Subcutaneous adipose tissue (tissue), 4 donors: ENCODE data around the gene MOG. TPM values are rescaled to one million over a fixed set of nuclear protein-coding genes. Genes with fewer than 3 reads are reported as not detected.

ENCODE experiments used
- CTCF ChIP-seq: fragments of 450-650 bp; IDR thresholded peaks from one replicate; pipeline ENCODE4 v1.5.1; 2016; ENCODE audit warnings: low read depth, mild to moderate bottlenecking, control low read depth, antibody characterized with exemption, moderate library complexity
- total RNA-seq, 4 donors: library from RNA; depleted of rRNA; stranded (reverse); fragments of >200 nt; gene quantifications; one replicate each; pipeline ENCODE4 v1.1.0, GENCODE V29; 2016

Gene MOG
- total RNA-seq, 4 donors from 2014 or later: not detected

GRCh38 chr6:29680904-29681303 lies 24.0 kb downstream of the MOG start, which contains the start of gene ZFP57:
ZFP57 (minus strand) TSS chr6:29681152; CDS start chr6:29677003, 4,149 bp downstream.
- no peak for TF ChIP-seq CTCF

GRCh38 chr6:29681811-29682210 lies 24.9 kb downstream of the MOG start:
- no peak for TF ChIP-seq CTCF

DNA sequence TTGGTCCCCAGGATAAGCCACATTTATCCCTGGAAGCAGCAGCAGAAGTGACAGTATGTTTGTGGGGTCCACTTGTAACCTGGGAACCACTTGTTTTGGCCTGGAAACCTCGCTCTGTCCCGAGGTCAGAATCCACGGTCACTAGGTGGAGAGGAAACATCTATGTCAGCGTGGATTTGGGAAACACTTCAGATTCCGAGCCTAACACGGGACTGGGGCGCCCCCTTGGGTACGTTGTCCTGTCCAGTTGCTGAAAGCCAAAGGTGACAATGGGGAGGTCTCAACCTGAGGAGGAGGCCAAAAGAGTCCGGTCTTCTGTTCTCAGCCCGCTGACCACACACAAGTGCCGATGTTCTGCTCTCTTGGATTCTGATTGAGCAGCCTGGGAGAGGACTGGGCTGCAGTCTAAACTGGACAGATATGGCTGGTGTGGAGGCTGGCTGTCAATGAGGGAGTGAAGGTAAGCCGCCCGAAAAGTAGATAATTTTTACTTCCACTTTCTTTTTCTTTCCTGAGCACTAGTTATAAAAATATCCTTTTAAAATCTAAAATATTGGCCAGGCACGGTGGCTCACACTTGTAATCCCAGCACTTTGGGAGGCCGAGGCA lies 28.9 kb downstream of the MOG start:
- TF ChIP-seq CTCF: no peak

- TF ChIP-seq CTCF: no peak
Observed at GRCh38 chr6:29694637-29695036, 37.7 kb downstream of the MOG start.

GRCh38 chr6:29696147-29697125 lies 39.5 kb downstream of the MOG start:
- no peak for TF ChIP-seq CTCF

DNA sequence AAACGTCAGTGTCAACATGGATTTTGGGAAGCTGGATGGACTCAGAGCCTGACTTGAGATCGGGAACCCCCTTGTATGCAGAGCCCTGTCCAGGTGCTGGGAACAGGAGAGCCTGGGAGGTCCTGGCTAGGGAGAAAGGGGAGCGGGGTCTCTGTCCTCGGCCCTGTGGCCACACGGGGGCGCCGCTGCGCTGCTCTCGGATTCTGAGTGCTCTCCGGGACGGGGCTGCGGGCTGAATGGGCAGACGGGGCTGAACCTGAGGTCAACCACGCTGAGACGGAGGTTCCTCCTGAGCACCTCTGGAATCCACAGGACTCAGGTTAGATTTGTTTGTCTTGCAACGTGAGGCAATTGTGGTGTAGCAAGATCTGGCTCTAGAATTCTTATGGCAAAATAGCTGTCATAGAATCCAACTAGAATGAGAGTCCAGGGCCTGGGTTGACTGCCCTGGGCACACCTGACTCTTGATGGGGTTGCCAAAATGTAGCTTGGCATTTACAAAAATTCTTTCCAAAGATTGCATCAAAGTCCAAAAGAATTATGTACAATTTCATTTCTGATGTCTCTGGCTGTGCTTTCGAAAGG lies 45.7 kb downstream of the MOG start:
- no peak for TF ChIP-seq CTCF
